GM18861 (cell line): ENCODE measurements around the gene PLEKHA6.
A peak's percentile ranks its signal among the peaks of the same experiment; 100 is the strongest.

Experiments used
- ATAC-seq: cut with Tn5 transposase; IDR thresholded peaks from one replicate; pipeline ENCODE4 v1.9.1; 2021; ENCODE audit not compliant: unreplicated experiment

Gene PLEKHA6

GRCh38 chr1:204380293-204380831 is 20.6 kb upstream of the PLEKHA6 start:
- ATAC-seq, result no peak

GRCh38 chr1:204377800-204378668 is 18.3 kb upstream of the PLEKHA6 start:
- peak; percentile 65 for ATAC-seq

- no peak for ATAC-seq
Measured at GRCh38 chr1:204376919-204377799, 17.4 kb upstream of the PLEKHA6 start.

- ATAC-seq, result no peak
Measured at GRCh38 chr1:204376465-204376864, 16.7 kb upstream of the PLEKHA6 start.

- no peak for ATAC-seq
Measured at GRCh38 chr1:204373911-204374310, 14.2 kb upstream of the PLEKHA6 start.

GRCh38 chr1:204370176-204370575 is 10.4 kb upstream of the PLEKHA6 start:
- no peak for ATAC-seq

GRCh38 chr1:204368996-204369726 is 9.4 kb upstream of the PLEKHA6 start:
- no peak for ATAC-seq

- ATAC-seq, result no peak
Measured at GRCh38 chr1:204367956-204368355, 8.2 kb upstream of the PLEKHA6 start.

GRCh38 chr1:204367193-204367858 is 7.6 kb upstream of the PLEKHA6 start:
- no peak for ATAC-seq

GRCh38 chr1:204366759-204367158 is 7.0 kb upstream of the PLEKHA6 start:
- no peak for ATAC-seq

- no peak for ATAC-seq
Measured at GRCh38 chr1:204363335-204364114, 3.8 kb upstream of the PLEKHA6 start.

GRCh38 chr1:204362984-204363334 is 3.2 kb upstream of the PLEKHA6 start:
- no peak for ATAC-seq

GRCh38 chr1:204361781-204362180 is 2.1 kb upstream of the PLEKHA6 start:
- no peak for ATAC-seq

- no peak for ATAC-seq
Measured at GRCh38 chr1:204361341-204361771, 1.6 kb upstream of the PLEKHA6 start.

GRCh38 chr1:204360314-204360713 is 585 bp upstream of the PLEKHA6 start:
- no peak for ATAC-seq

- ATAC-seq, result no peak
Measured at GRCh38 chr1:204359131-204359473, 627 bp downstream of the PLEKHA6 start.

- no peak for ATAC-seq
Measured at GRCh38 chr1:204358605-204359004, 1.1 kb downstream of the PLEKHA6 start.

- ATAC-seq, result no peak
Measured at GRCh38 chr1:204357551-204358490, 1.9 kb downstream of the PLEKHA6 start.

GRCh38 chr1:204356997-204357396 is 2.7 kb downstream of the PLEKHA6 start:
- no peak for ATAC-seq
